ENCODE data around the gene ERBIN. TPM values are rescaled to one million over a fixed set of nuclear protein-coding genes. Genes with fewer than 3 reads are reported as not detected.
"Not testable (repeated sequence)": the region's sequence is repeated elsewhere in the genome, so short reads cannot be mapped to it uniquely, and the experiment has no call there.

Gene ERBIN
- total and polyA plus RNA-seq, 2 experiments from 2014 or later, result 15.6 to 26.4 TPM

DNA sequence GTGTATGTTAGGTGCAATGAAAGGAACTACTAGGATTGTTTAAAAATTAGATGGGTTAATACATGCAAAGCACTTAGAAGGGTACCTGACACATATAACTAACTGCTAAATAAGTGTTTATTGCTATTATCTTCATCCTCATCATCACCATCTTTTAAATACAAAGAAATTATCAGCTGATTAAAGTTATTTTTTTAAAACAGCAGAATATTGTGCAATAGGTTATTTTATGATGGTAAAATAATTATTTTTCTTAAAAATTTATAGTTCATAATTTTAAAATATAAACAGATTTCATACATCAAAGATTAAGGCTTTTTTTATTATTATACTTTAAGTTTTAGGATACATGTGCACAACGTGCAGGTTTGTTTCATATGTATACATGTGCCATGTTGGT, 130.9 kb downstream of the ERBIN start (continued):
- TF ChIP-seq, protein P1, sequence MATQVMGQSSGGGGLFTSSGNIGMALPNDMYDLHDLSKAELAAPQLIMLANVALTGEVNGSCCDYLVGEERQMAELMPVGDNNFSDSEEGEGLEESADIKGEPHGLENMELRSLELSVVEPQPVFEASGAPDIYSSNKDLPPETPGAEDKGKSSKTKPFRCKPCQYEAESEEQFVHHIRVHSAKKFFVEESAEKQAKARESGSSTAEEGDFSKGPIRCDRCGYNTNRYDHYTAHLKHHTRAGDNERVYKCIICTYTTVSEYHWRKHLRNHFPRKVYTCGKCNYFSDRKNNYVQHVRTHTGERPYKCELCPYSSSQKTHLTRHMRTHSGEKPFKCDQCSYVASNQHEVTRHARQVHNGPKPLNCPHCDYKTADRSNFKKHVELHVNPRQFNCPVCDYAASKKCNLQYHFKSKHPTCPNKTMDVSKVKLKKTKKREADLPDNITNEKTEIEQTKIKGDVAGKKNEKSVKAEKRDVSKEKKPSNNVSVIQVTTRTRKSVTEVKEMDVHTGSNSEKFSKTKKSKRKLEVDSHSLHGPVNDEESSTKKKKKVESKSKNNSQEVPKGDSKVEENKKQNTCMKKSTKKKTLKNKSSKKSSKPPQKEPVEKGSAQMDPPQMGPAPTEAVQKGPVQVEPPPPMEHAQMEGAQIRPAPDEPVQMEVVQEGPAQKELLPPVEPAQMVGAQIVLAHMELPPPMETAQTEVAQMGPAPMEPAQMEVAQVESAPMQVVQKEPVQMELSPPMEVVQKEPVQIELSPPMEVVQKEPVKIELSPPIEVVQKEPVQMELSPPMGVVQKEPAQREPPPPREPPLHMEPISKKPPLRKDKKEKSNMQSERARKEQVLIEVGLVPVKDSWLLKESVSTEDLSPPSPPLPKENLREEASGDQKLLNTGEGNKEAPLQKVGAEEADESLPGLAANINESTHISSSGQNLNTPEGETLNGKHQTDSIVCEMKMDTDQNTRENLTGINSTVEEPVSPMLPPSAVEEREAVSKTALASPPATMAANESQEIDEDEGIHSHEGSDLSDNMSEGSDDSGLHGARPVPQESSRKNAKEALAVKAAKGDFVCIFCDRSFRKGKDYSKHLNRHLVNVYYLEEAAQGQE (IDR thresholded peaks at IDR 0.05; ENCODE audit: unreplicated experiment), result no peak
- TF ChIP-seq, protein P2, sequence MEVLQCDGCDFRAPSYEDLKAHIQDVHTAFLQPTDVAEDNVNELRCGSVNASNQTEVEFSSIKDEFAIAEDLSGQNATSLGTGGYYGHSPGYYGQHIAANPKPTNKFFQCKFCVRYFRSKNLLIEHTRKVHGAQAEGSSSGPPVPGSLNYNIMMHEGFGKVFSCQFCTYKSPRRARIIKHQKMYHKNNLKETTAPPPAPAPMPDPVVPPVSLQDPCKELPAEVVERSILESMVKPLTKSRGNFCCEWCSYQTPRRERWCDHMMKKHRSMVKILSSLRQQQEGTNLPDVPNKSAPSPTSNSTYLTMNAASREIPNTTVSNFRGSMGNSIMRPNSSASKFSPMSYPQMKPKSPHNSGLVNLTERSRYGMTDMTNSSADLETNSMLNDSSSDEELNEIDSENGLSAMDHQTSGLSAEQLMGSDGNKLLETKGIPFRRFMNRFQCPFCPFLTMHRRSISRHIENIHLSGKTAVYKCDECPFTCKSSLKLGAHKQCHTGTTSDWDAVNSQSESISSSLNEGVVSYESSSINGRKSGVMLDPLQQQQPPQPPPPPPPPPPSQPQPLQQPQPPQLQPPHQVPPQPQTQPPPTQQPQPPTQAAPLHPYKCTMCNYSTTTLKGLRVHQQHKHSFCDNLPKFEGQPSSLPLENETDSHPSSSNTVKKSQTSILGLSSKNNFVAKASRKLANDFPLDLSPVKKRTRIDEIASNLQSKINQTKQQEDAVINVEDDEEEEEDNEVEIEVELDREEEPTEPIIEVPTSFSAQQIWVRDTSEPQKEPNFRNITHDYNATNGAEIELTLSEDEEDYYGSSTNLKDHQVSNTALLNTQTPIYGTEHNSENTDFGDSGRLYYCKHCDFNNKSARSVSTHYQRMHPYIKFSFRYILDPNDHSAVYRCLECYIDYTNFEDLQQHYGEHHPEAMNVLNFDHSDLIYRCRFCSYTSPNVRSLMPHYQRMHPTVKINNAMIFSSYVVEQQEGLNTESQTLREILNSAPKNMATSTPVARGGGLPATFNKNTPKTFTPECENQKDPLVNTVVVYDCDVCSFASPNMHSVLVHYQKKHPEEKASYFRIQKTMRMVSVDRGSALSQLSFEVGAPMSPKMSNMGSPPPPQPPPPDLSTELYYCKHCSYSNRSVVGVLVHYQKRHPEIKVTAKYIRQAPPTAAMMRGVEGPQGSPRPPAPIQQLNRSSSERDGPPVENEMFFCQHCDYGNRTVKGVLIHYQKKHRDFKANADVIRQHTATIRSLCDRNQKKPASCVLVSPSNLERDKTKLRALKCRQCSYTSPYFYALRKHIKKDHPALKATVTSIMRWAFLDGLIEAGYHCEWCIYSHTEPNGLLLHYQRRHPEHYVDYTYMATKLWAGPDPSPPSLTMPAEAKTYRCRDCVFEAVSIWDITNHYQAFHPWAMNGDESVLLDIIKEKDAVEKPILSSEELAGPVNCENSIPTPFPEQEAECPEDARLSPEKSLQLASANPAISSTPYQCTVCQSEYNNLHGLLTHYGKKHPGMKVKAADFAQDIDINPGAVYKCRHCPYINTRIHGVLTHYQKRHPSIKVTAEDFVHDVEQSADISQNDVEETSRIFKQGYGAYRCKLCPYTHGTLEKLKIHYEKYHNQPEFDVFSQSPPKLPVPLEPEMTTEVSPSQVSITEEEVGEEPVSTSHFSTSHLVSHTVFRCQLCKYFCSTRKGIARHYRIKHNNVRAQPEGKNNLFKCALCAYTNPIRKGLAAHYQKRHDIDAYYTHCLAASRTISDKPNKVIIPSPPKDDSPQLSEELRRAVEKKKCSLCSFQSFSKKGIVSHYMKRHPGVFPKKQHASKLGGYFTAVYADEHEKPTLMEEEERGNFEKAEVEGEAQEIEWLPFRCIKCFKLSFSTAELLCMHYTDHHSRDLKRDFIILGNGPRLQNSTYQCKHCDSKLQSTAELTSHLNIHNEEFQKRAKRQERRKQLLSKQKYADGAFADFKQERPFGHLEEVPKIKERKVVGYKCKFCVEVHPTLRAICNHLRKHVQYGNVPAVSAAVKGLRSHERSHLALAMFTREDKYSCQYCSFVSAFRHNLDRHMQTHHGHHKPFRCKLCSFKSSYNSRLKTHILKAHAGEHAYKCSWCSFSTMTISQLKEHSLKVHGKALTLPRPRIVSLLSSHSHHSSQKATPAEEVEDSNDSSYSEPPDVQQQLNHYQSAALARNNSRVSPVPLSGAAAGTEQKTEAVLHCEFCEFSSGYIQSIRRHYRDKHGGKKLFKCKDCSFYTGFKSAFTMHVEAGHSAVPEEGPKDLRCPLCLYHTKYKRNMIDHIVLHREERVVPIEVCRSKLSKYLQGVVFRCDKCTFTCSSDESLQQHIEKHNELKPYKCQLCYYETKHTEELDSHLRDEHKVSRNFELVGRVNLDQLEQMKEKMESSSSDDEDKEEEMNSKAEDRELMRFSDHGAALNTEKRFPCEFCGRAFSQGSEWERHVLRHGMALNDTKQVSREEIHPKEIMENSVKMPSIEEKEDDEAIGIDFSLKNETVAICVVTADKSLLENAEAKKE (CRISPR knock-in tag; IDR thresholded peaks at IDR 0.05), result no peak
- TF ChIP-seq NANOG (IDR thresholded peaks at IDR 0.05; ENCODE audit: borderline replicate concordance) (no peak), JUNB (IDR thresholded peaks at IDR 0.05; ENCODE audit: unreplicated experiment) (no peak)

DNA sequence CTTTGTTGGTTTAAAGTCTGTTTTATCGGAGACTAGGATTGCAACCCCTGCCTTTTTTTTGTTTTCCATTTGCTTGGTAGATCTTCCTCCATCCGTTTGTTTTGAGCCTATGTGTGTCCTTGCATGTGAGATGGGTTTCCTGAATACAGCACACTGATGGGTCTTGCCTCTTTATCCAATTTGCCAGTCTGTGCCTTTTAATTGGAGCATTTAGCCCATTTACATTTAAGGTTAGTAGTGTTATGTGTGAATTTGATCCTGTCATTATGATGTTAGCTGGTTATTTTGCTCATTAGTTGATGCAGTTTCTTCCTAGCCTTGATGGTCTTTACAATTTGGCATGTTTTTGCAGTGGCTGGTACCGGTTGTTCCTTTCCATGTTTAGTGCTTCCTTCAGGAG, 134.9 kb downstream of the ERBIN start:
- not testable (repeated sequence) for DNase-seq (ENCODE audit: low spot score); H3K4me1 ChIP-seq (ENCODE audit: insufficient read depth); H3K4me3 ChIP-seq; H3K27ac ChIP-seq (ENCODE audit: low read depth); H3K27me3 ChIP-seq (ENCODE audit: insufficient read depth); H3K4me1 Mint-ChIP-seq; H3K27ac Mint-ChIP-seq; H3K9me2 ChIP-seq (ENCODE audit: insufficient read depth); H3K27me3 Mint-ChIP-seq (ENCODE audit: insufficient read depth, low read depth, poor library complexity); H3K36me3 ChIP-seq (ENCODE audit: insufficient read depth); H4K20me1 ChIP-seq (replicated peaks; ENCODE audit: insufficient read depth); H3K4me2 ChIP-seq; H3F3A ChIP-seq (replicated peaks; ENCODE audit: low read depth); H3K4me3 Mint-ChIP-seq; ATAC-seq; H2AFZ ChIP-seq
- H3K79me2 ChIP-seq (replicated peaks; ENCODE audit: insufficient read depth), result peaks cover 82% of the 10 kb centered on the region
- Mint-ChIP-seq H3K36me3 (ENCODE audit: low read depth) (peaks cover 57% of the 10 kb centered on the region), H3K9me3 (peaks cover 39% of the 10 kb centered on the region)

DNA sequence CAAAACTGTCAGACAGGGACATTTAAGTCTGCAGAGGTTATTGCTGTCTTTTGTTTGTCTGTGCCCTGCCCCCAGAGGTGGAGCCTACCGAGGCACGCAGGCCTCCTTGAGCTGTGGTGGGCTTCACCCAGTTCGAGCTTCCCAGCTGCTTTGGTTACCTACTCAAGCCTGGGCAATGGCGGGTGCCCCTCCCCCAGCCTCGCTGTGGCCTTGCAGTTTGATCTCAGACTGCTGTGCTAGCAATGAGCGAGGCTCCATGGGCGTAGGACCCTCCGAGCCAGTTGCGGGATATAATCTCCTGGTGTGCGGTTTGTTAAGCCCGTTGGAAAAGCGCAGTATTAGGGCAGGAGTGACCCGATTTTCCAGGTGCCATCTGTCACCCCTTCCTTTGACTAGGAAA, 136.7 kb downstream of the ERBIN start:
- H2AFZ ChIP-seq; H3K4me1 ChIP-seq (ENCODE audit: insufficient read depth); H3F3A ChIP-seq (replicated peaks; ENCODE audit: low read depth); H3K27me3 ChIP-seq (ENCODE audit: insufficient read depth); DNase-seq (ENCODE audit: low spot score); H3K9me2 ChIP-seq (ENCODE audit: insufficient read depth); ATAC-seq; H3K27ac Mint-ChIP-seq; H3K4me1 Mint-ChIP-seq; H4K20me1 ChIP-seq (replicated peaks; ENCODE audit: insufficient read depth); H3K4me3 Mint-ChIP-seq; H3K4me2 ChIP-seq; H3K4me3 ChIP-seq; H3K27me3 Mint-ChIP-seq (ENCODE audit: insufficient read depth, low read depth, poor library complexity); H3K27ac ChIP-seq (ENCODE audit: low read depth); H3K36me3 ChIP-seq (ENCODE audit: insufficient read depth): not testable (repeated sequence)
- peaks cover 49% of the 10 kb centered on the region for H3K36me3 Mint-ChIP-seq (ENCODE audit: low read depth)
- H3K9me3 Mint-ChIP-seq, result peaks cover 39% of the 10 kb centered on the region
- peaks cover 64% of the 10 kb centered on the region for H3K79me2 ChIP-seq (replicated peaks; ENCODE audit: insufficient read depth)
